GM23338 (cell line): ENCODE results near the gene PDE1C. TPM values are rescaled to one million over a fixed set of nuclear protein-coding genes. Genes with fewer than 3 reads are reported as not detected.

ENCODE experiments used
- ATAC-seq: fragments of 200-7000 bp; cut with Tn5 transposase; 3 replicates; pipeline ENCODE4 v1.9.1; 2020
- DNase-seq: peaks from one replicate; pipeline ENCODE4 v3.0.0-alpha.2; 2015; ENCODE audit warnings: low spot score
- H2AFZ ChIP-seq: fragments of 200-600 bp; sonication (generic); 2 replicates; pipeline ENCODE4 v1.8.0; 2016; ENCODE audit warnings: antibody characterized with exemption, mild to moderate bottlenecking, moderate library complexity
- H3F3A ChIP-seq: fragments of 200-600 bp; sonication (generic); replicated peaks from 2 replicates; pipeline ENCODE4 v1.8.0; 2017; ENCODE audit warnings: antibody characterized with exemption, mixed run types, low read depth
- H3K27ac ChIP-seq: fragments of 200-600 bp; sonication (generic); 2 replicates; pipeline ENCODE4 v1.6.1; 2016; ENCODE audit warnings: low read depth
- H3K27me3 ChIP-seq: fragments of 200-600 bp; sonication (generic); 2 replicates; pipeline ENCODE4 v1.8.0; 2016; ENCODE audit warnings: mild to moderate bottlenecking, mixed run types, moderate library complexity; ENCODE audit not compliant: insufficient read depth
- H3K36me3 ChIP-seq: fragments of 200-600 bp; sonication (generic); 2 replicates; pipeline ENCODE4 v1.8.0; 2016; ENCODE audit warnings: mild to moderate bottlenecking; ENCODE audit not compliant: insufficient read depth
- H3K4me1 ChIP-seq: fragments of 200-600 bp; sonication (generic); 2 replicates; pipeline ENCODE4 v1.8.0; 2016; ENCODE audit warnings: mild to moderate bottlenecking, moderate library complexity; ENCODE audit not compliant: insufficient read depth
- H3K4me2 ChIP-seq: fragments of 200-600 bp; sonication (generic); 2 replicates; pipeline ENCODE4 v1.7.1; 2017; ENCODE audit warnings: mixed run types
- H3K4me3 ChIP-seq: fragments of 200-600 bp; sonication (generic); 2 replicates; pipeline ENCODE4 v1.6.1; 2016; ENCODE audit warnings: mixed run types
- H3K79me2 ChIP-seq: fragments of 200-600 bp; sonication (generic); replicated peaks from 2 replicates; pipeline ENCODE4 v1.8.0; 2017; ENCODE audit warnings: mild to moderate bottlenecking; ENCODE audit not compliant: insufficient read depth
- H3K9me2 ChIP-seq: fragments of 200-600 bp; sonication (generic); 2 replicates; pipeline ENCODE4 v1.8.0; 2017; ENCODE audit not compliant: insufficient read depth
- H4K20me1 ChIP-seq: fragments of 200-600 bp; sonication (generic); replicated peaks from 2 replicates; pipeline ENCODE4 v1.8.0; 2017; ENCODE audit warnings: mild to moderate bottlenecking; ENCODE audit not compliant: insufficient read depth
- H3K27ac Mint-ChIP-seq: 2 replicates; pipeline ENCODE4 v1.8.0; 2020; ENCODE audit warnings: inconsistent platforms, mild to moderate bottlenecking, moderate library complexity, mixed read lengths
- H3K27me3 Mint-ChIP-seq: 3 replicates; pipeline ENCODE4 v1.8.0; 2022; ENCODE audit warnings: low read depth, mild to moderate bottlenecking, moderate library complexity, mixed read lengths, inconsistent platforms; ENCODE audit not compliant: insufficient read depth, poor library complexity
- H3K36me3 Mint-ChIP-seq: 3 replicates; pipeline ENCODE4 v1.8.0; 2021; ENCODE audit warnings: low read depth, mild to moderate bottlenecking, inconsistent platforms, moderate library complexity, mixed read lengths
- H3K4me1 Mint-ChIP-seq: 3 replicates; pipeline ENCODE4 v1.8.0; 2020; ENCODE audit warnings: mild to moderate bottlenecking, inconsistent platforms, mixed read lengths
- H3K4me3 Mint-ChIP-seq: 3 replicates; pipeline ENCODE4 v1.8.0; 2021; ENCODE audit warnings: moderate library complexity, mild to moderate bottlenecking, inconsistent platforms, mixed read lengths
- H3K9me3 Mint-ChIP-seq: 3 replicates; pipeline ENCODE4 v1.8.0; 2020; ENCODE audit warnings: moderate library complexity, mild to moderate bottlenecking, inconsistent platforms, mixed read lengths
- CREB1 ChIP-seq: fragments of 250-450 bp; sonication (Bioruptor Pico); IDR thresholded peaks from 2 replicates; pipeline ENCODE4 v1.5.0; 2020; ENCODE audit warnings: low read depth, mild to moderate bottlenecking, moderate library complexity
- EZH2 ChIP-seq: fragments of 200-600 bp; sonication (generic); IDR thresholded peaks from one replicate; pipeline ENCODE4 v1.8.0; 2017; ENCODE audit warnings: antibody characterized with exemption, mild to moderate bottlenecking, low read depth; ENCODE audit not compliant: unreplicated experiment
- EZH2phosphoT487 ChIP-seq: fragments of 200-600 bp; sonication (generic); IDR thresholded peaks from one replicate; pipeline ENCODE4 v1.8.1; 2018; ENCODE audit warnings: antibody characterized with exemption; ENCODE audit not compliant: unreplicated experiment
- JUNB ChIP-seq: IDR thresholded peaks from one replicate; pipeline ENCODE4 v1.6.1; 2016; ENCODE audit warnings: antibody characterized with exemption; ENCODE audit not compliant: unreplicated experiment
- NANOG ChIP-seq: IDR thresholded peaks from 2 replicates; pipeline ENCODE4 v1.6.1; 2016; ENCODE audit warnings: antibody characterized with exemption, borderline replicate concordance
- POLR2AphosphoS5 ChIP-seq: IDR thresholded peaks from 2 replicates; pipeline ENCODE4 v1.6.1; 2016; ENCODE audit warnings: antibody characterized with exemption, low read depth
- STAT1 ChIP-seq: IDR thresholded peaks from one replicate; pipeline ENCODE4 v1.6.1; 2016; ENCODE audit warnings: antibody characterized with exemption; ENCODE audit not compliant: unreplicated experiment
- ZNF114 ChIP-seq: fragments of 250-450 bp; sonication (Bioruptor Pico); IDR thresholded peaks from 2 replicates; pipeline ENCODE4 v1.5.0; 2020; ENCODE audit warnings: mild to moderate bottlenecking, moderate library complexity
- ZNF331 ChIP-seq: fragments of 250-450 bp; sonication (Bioruptor Pico); IDR thresholded peaks from 2 replicates; pipeline ENCODE4 v1.5.0; 2020; ENCODE audit warnings: low read depth, mild to moderate bottlenecking, moderate library complexity
- ZNF462 ChIP-seq: fragments of 250-450 bp; sonication (Bioruptor Pico); IDR thresholded peaks from 2 replicates; pipeline ENCODE4 v1.5.0; 2020; ENCODE audit warnings: mild to moderate bottlenecking, moderate library complexity
- polyA plus RNA-seq: library from polyadenylated mRNA; unstranded; fragments of >200 nt; fragmentation: Nextera tagmentation; extraction: Ambion mirVana; gene quantifications from 2 replicates; pipeline ENCODE4 v1.2.1, GENCODE V29; 2016
- total RNA-seq: library from RNA; depleted of rRNA; stranded (reverse); fragments of >200 nt; shearing (Covaris generic); gene quantifications from 2 replicates; pipeline ENCODE4 v1.2.3, GENCODE V29; 2014
- TF ChIP-seq, protein P1 (sequence below), 2 experiments: fragments of 200-600 bp in 1 of 2; sonication (generic) in 1 of 2; conservative IDR thresholded peaks; 2 replicates each; pipeline versions ENCODE4 v1.5.1 to v1.6.1; 2016 to 2017; ENCODE audit warnings: antibody characterized with exemption in 2 of 2, low read depth in 2 of 2, mild to moderate bottlenecking in 2 of 2, moderate library complexity in 1 of 2
- TF ChIP-seq, protein P2 (sequence below): IDR thresholded peaks from 2 replicates; pipeline ENCODE4 v1.6.1; 2016; ENCODE audit warnings: antibody characterized with exemption
- TF ChIP-seq, protein P3 (sequence below): IDR thresholded peaks from one replicate; pipeline ENCODE4 v1.6.1; 2018; ENCODE audit warnings: antibody characterized with exemption; ENCODE audit not compliant: unreplicated experiment

PDE1C gene
- total and polyA plus RNA-seq, 2 experiments from 2014 or later = 0.28 TPM; not detected in 1

GRCh38 chr7:32033006-32033405 is 37.2 kb downstream of the PDE1C start:
- peaks cover 9% of the 10 kb centered on the region for H3K36me3 Mint-ChIP-seq
- no peaks in the 10 kb centered on the region; the same call in 1 of the 2 replicates for H3K9me2 ChIP-seq
- peaks cover 10% of the 10 kb centered on the region for H3K9me3 Mint-ChIP-seq
- H3K36me3 ChIP-seq = peaks cover 6% of the 10 kb centered on the region; the same call in 1 of the 2 replicates
- no peak overlapping the region for H3K4me2 ChIP-seq
- H3K79me2 ChIP-seq = no peaks in the 10 kb centered on the region
- H3K27me3 Mint-ChIP-seq = peaks cover 1% of the 10 kb centered on the region
- ATAC-seq = no peak
- H3K4me1 Mint-ChIP-seq = peaks cover 18% of the 10 kb centered on the region; the same call in 2 of the 3 replicates
- H3K4me1 ChIP-seq = no peaks in the 10 kb centered on the region
- DNase-seq = no peak
- H4K20me1 ChIP-seq = no peaks in the 10 kb centered on the region
- TF ChIP-seq, protein P1, sequence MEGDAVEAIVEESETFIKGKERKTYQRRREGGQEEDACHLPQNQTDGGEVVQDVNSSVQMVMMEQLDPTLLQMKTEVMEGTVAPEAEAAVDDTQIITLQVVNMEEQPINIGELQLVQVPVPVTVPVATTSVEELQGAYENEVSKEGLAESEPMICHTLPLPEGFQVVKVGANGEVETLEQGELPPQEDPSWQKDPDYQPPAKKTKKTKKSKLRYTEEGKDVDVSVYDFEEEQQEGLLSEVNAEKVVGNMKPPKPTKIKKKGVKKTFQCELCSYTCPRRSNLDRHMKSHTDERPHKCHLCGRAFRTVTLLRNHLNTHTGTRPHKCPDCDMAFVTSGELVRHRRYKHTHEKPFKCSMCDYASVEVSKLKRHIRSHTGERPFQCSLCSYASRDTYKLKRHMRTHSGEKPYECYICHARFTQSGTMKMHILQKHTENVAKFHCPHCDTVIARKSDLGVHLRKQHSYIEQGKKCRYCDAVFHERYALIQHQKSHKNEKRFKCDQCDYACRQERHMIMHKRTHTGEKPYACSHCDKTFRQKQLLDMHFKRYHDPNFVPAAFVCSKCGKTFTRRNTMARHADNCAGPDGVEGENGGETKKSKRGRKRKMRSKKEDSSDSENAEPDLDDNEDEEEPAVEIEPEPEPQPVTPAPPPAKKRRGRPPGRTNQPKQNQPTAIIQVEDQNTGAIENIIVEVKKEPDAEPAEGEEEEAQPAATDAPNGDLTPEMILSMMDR (conservative IDR thresholded peaks at IDR 0.05; ENCODE audit: low read depth in 2 of 2) = no peak
- no peak for TF ChIP-seq JUNB
- no peak for TF ChIP-seq NANOG
- no peak for TF ChIP-seq EZH2phosphoT487
- TF ChIP-seq, protein P2, sequence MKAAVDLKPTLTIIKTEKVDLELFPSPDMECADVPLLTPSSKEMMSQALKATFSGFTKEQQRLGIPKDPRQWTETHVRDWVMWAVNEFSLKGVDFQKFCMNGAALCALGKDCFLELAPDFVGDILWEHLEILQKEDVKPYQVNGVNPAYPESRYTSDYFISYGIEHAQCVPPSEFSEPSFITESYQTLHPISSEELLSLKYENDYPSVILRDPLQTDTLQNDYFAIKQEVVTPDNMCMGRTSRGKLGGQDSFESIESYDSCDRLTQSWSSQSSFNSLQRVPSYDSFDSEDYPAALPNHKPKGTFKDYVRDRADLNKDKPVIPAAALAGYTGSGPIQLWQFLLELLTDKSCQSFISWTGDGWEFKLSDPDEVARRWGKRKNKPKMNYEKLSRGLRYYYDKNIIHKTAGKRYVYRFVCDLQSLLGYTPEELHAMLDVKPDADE = no peak
- no peak for TF ChIP-seq ZNF331 (CRISPR knock-in tag)
- TF ChIP-seq EZH2 = no peak
- no peak for TF ChIP-seq CREB1 (CRISPR knock-in tag)
- no peak for TF ChIP-seq POLR2AphosphoS5
- TF ChIP-seq, protein P3, sequence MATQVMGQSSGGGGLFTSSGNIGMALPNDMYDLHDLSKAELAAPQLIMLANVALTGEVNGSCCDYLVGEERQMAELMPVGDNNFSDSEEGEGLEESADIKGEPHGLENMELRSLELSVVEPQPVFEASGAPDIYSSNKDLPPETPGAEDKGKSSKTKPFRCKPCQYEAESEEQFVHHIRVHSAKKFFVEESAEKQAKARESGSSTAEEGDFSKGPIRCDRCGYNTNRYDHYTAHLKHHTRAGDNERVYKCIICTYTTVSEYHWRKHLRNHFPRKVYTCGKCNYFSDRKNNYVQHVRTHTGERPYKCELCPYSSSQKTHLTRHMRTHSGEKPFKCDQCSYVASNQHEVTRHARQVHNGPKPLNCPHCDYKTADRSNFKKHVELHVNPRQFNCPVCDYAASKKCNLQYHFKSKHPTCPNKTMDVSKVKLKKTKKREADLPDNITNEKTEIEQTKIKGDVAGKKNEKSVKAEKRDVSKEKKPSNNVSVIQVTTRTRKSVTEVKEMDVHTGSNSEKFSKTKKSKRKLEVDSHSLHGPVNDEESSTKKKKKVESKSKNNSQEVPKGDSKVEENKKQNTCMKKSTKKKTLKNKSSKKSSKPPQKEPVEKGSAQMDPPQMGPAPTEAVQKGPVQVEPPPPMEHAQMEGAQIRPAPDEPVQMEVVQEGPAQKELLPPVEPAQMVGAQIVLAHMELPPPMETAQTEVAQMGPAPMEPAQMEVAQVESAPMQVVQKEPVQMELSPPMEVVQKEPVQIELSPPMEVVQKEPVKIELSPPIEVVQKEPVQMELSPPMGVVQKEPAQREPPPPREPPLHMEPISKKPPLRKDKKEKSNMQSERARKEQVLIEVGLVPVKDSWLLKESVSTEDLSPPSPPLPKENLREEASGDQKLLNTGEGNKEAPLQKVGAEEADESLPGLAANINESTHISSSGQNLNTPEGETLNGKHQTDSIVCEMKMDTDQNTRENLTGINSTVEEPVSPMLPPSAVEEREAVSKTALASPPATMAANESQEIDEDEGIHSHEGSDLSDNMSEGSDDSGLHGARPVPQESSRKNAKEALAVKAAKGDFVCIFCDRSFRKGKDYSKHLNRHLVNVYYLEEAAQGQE = no peak
- TF ChIP-seq STAT1 = no peak
- no peak for TF ChIP-seq ZNF114 (CRISPR knock-in tag)
- TF ChIP-seq ZNF462 (CRISPR knock-in tag) = no peak
- H3K27ac Mint-ChIP-seq = no peak overlapping the region
- H2AFZ ChIP-seq = no peak overlapping the region
- no peak overlapping the region for H3K27ac ChIP-seq
- H3K27me3 ChIP-seq = no peaks in the 10 kb centered on the region
- H3F3A ChIP-seq = no peaks in the 10 kb centered on the region
- no peak overlapping the region for H3K4me3 ChIP-seq
- no peak overlapping the region for H3K4me3 Mint-ChIP-seq
